DMS153 (cell line): ENCODE measurements around the gene ALLC.
"Not testable (repeated sequence)": the region's sequence is repeated elsewhere in the genome, so short reads cannot be mapped to it uniquely, and the experiment has no call there.

Source experiments
- DNase-seq: peaks from one replicate; lab custom pipeline; 2025; lab: John Stamatoyannopoulos, UW

ALLC gene

GRCh38 chr2:3655871-3656761 is 1.9 kb upstream of the ALLC start:
- DNase-seq, result no peak

GRCh38 chr2:3656762-3657721 is 958 bp upstream of the ALLC start:
- DNase-seq, result no peak

GRCh38 chr2:3659447-3660432 is 1.7 kb downstream of the ALLC start:
- DNase-seq, result no peak

- not testable (repeated sequence) for DNase-seq
These were observed 2.6 kb downstream of the ALLC start for GRCh38 chr2:3660640-3661039.

- no peak for DNase-seq
These were observed 3.2 kb downstream of the ALLC start for GRCh38 chr2:3661149-3661660.

- no peak for DNase-seq
These were observed 4.2 kb downstream of the ALLC start for GRCh38 chr2:3662239-3662638.

GRCh38 chr2:3664118-3664517 is 6.1 kb downstream of the ALLC start:
- DNase-seq, result no peak

- no peak for DNase-seq
These were observed 6.9 kb downstream of the ALLC start for GRCh38 chr2:3664925-3665324.

- DNase-seq, result no peak
These were observed 8.0 kb downstream of the ALLC start for GRCh38 chr2:3665886-3666612.

GRCh38 chr2:3666613-3666975 is 8.6 kb downstream of the ALLC start:
- DNase-seq, result no peak

GRCh38 chr2:3667151-3667631 is 9.2 kb downstream of the ALLC start:
- DNase-seq, result peak; percentile 77

GRCh38 chr2:3669656-3670055 is 11.7 kb downstream of the ALLC start:
- DNase-seq, result no peak

- no peak for DNase-seq
These were observed 12.4 kb downstream of the ALLC start for GRCh38 chr2:3670376-3670775.

GRCh38 chr2:3670941-3671340 is 12.9 kb downstream of the ALLC start:
- no peak for DNase-seq

- no peak for DNase-seq
These were observed 15.1 kb downstream of the ALLC start for GRCh38 chr2:3672861-3673678.

- DNase-seq, result no peak
These were observed 16.3 kb downstream of the ALLC start for GRCh38 chr2:3674066-3674845.

GRCh38 chr2:3675687-3676086 is 17.7 kb downstream of the ALLC start:
- no peak for DNase-seq

- no peak for DNase-seq
These were observed 19.4 kb downstream of the ALLC start for GRCh38 chr2:3677436-3677835.

- DNase-seq, result no peak
These were observed 20.2 kb downstream of the ALLC start for GRCh38 chr2:3678212-3678611.
